Neural cell (in vitro differentiated cells): ENCODE data around the gene CUL4B. TPM values are rescaled to one million over a fixed set of nuclear protein-coding genes. Genes with fewer than 3 reads are reported as not detected.
"Not testable (repeated sequence)": the region's sequence is repeated elsewhere in the genome, so short reads cannot be mapped to it uniquely, and the experiment has no call there.

Experiments used
- H2AFZ ChIP-seq: fragments of 200-600, 300-800 bp; sonication (generic), shearing (Covaris generic); 2 replicates; pipeline ENCODE4 v1.6.0; 2014; ENCODE audit warnings: low read depth, mild to moderate bottlenecking, antibody characterized with exemption, low read length, moderate library complexity
- H3F3A ChIP-seq: fragments of 200-600 bp; shearing (Covaris generic); 2 replicates; pipeline ENCODE4 v1.6.1; 2016; ENCODE audit warnings: mild to moderate bottlenecking, moderate library complexity, mixed read lengths, antibody characterized with exemption, low read length; ENCODE audit not compliant: insufficient read depth, poor library complexity, severe bottlenecking
- H3K27ac ChIP-seq: fragments of 200-600, 300-800 bp; sonication (generic), shearing (Covaris generic); 2 replicates; pipeline ENCODE4 v1.5.1; 2014; ENCODE audit warnings: mild to moderate bottlenecking, low read length, moderate library complexity
- H3K27me3 ChIP-seq: fragments of 300-800, 200-600 bp; sonication (generic), shearing (Covaris generic); 2 replicates; pipeline ENCODE4 v1.6.0; 2014; ENCODE audit warnings: mild to moderate bottlenecking, low read depth, low read length, moderate library complexity; ENCODE audit not compliant: insufficient read depth
- H3K36me3 ChIP-seq: fragments of 300-800, 200-600 bp; sonication (generic), shearing (Covaris generic); 2 replicates; pipeline ENCODE4 v1.5.1; 2014; ENCODE audit warnings: mild to moderate bottlenecking, antibody characterized with exemption, low read length, moderate library complexity; ENCODE audit not compliant: insufficient read depth
- H3K4me2 ChIP-seq: fragments of 300-800, 200-600 bp; sonication (generic), shearing (Covaris generic); 2 replicates; pipeline ENCODE4 v1.6.0; 2014; ENCODE audit warnings: mild to moderate bottlenecking, low read length
- H3K4me3 ChIP-seq: fragments of 300-800, 200-600 bp; sonication (generic), shearing (Covaris generic); 2 replicates; pipeline ENCODE4 v1.5.1; 2014; ENCODE audit warnings: mild to moderate bottlenecking, low read length, moderate library complexity
- H3K79me2 ChIP-seq: fragments of 200-600 bp; shearing (Covaris generic); replicated peaks from 2 replicates; pipeline ENCODE4 v1.6.0; 2014; ENCODE audit warnings: mild to moderate bottlenecking, low read length, moderate library complexity; ENCODE audit not compliant: insufficient read depth
- H3K9ac ChIP-seq: fragments of 300-800, 200-600 bp; sonication (generic), shearing (Covaris generic); 2 replicates; pipeline ENCODE4 v1.6.1; 2016; ENCODE audit warnings: mild to moderate bottlenecking, low read length, mixed read lengths
- H3K9me2 ChIP-seq: fragments of 200-600 bp; shearing (Covaris generic); 2 replicates; pipeline ENCODE4 v1.6.1; 2016; ENCODE audit warnings: mild to moderate bottlenecking, low read length, mixed read lengths; ENCODE audit not compliant: insufficient read depth
- H3K9me3 ChIP-seq: fragments of 200-600, 300-800 bp; sonication (generic), shearing (Covaris generic); 2 replicates; pipeline ENCODE4 v1.6.1; 2016; ENCODE audit warnings: mild to moderate bottlenecking, mixed run types, low read length, moderate library complexity, mixed read lengths
- H4K20me1 ChIP-seq: fragments of 200-600 bp; shearing (Covaris generic); 2 replicates; pipeline ENCODE4 v1.6.1; 2016; ENCODE audit warnings: mild to moderate bottlenecking, mixed run types; ENCODE audit not compliant: insufficient read depth
- EP300 ChIP-seq: fragments of 450-650 bp; conservative IDR thresholded peaks from 2 replicates; pipeline ENCODE4 v1.6.1; 2014; ENCODE audit warnings: antibody characterized with exemption, mild to moderate bottlenecking, moderate library complexity; ENCODE audit not compliant: poor library complexity, severe bottlenecking
- RAD21 ChIP-seq: fragments of 450-650 bp; conservative IDR thresholded peaks from 2 replicates; pipeline ENCODE4 v1.6.1; 2014; ENCODE audit warnings: antibody characterized with exemption, mild to moderate bottlenecking, moderate library complexity
- SMC3 ChIP-seq: fragments of 450-650 bp; conservative IDR thresholded peaks from 2 replicates; pipeline ENCODE4 v1.6.1; 2014; ENCODE audit warnings: antibody characterized with exemption, mild to moderate bottlenecking, moderate library complexity; ENCODE audit not compliant: poor library complexity
- polyA plus RNA-seq: library from polyadenylated mRNA; depleted of rRNA; stranded (reverse); fragments of >200 nt; gene quantifications from 2 replicates; pipeline ENCODE4 v1.2.3, GENCODE V29; 2014
- small RNA-seq, 3 experiments: library from RNA; depleted of rRNA; stranded (forward); fragments of <200 nt; gene quantifications; one replicate each; pipeline ENCODE3, GENCODE V24; 2012
- TF ChIP-seq, protein P1 (sequence below): fragments of 450-650 bp; IDR thresholded peaks from 2 replicates; pipeline ENCODE4 v1.5.1; 2014; ENCODE audit warnings: antibody characterized with exemption, mild to moderate bottlenecking, moderate library complexity; ENCODE audit not compliant: poor library complexity, severe bottlenecking

CUL4B gene
- polyA plus RNA-seq, 1 donor from 2014 or later, result 82.7 TPM

DNA sequence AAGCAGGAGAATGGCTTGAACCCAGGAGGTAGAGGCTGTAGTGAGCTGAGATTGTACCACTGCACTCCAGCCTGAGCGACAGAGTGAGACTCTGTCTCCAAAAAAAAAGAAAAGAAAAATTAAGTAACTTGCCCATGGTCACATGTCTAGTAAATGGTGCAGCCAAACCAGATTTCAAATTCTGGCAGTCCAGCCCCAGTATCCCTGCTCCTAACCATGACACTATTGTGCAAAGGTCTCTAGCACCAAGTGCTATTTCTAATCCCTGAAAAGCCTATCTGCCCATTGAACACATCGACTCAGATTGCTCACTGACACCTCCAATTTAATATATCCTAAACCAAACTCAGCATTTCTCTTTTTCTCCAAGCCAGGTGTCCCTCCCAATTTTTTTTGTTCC, 84.0 kb downstream of the CUL4B start:
- TF ChIP-seq, protein P1, sequence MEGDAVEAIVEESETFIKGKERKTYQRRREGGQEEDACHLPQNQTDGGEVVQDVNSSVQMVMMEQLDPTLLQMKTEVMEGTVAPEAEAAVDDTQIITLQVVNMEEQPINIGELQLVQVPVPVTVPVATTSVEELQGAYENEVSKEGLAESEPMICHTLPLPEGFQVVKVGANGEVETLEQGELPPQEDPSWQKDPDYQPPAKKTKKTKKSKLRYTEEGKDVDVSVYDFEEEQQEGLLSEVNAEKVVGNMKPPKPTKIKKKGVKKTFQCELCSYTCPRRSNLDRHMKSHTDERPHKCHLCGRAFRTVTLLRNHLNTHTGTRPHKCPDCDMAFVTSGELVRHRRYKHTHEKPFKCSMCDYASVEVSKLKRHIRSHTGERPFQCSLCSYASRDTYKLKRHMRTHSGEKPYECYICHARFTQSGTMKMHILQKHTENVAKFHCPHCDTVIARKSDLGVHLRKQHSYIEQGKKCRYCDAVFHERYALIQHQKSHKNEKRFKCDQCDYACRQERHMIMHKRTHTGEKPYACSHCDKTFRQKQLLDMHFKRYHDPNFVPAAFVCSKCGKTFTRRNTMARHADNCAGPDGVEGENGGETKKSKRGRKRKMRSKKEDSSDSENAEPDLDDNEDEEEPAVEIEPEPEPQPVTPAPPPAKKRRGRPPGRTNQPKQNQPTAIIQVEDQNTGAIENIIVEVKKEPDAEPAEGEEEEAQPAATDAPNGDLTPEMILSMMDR, result no peak
- no peak for TF ChIP-seq EP300

GRCh38 chrX:120475447-120475846, 85.3 kb downstream of the CUL4B start:
- H3K4me3 ChIP-seq, H3K27me3 ChIP-seq, H3K79me2 ChIP-seq, H3K36me3 ChIP-seq, H3K4me2 ChIP-seq, H3K9me3 ChIP-seq, H2AFZ ChIP-seq, H3F3A ChIP-seq, H3K9me2 ChIP-seq, H3K27ac ChIP-seq, H4K20me1 ChIP-seq, H3K9ac ChIP-seq: not testable (repeated sequence)
- TF ChIP-seq SMC3, result peak; percentile 43
- peak; percentile 54 for TF ChIP-seq RAD21
- TF ChIP-seq, protein P1, result peak; percentile 47

More for the DNA sequence above, 84.0 kb downstream of the CUL4B start:
- no peak overlapping the region for H3K9ac ChIP-seq
- H3K4me2 ChIP-seq, result no peak overlapping the region
- H3K9me3 ChIP-seq, result no peaks in the 10 kb centered on the region
- H3K79me2 ChIP-seq, result no peaks in the 10 kb centered on the region
- H2AFZ ChIP-seq, result no peak overlapping the region
- no peak overlapping the region for H3K4me3 ChIP-seq
- H3K27me3 ChIP-seq, result no peaks in the 10 kb centered on the region
- H3K36me3 ChIP-seq, result no peaks in the 10 kb centered on the region
- no peak overlapping the region for H3K27ac ChIP-seq
- H3K9me2 ChIP-seq, result no peaks in the 10 kb centered on the region
- H4K20me1 ChIP-seq, result no peaks in the 10 kb centered on the region
- no peaks in the 10 kb centered on the region for H3F3A ChIP-seq

Small RNAs within 50 kb of the gene (small RNA-seq; reads per million reads assigned to genes)
- gene RNU7-37P, result 0 to 0.24 (median 0) reads per million in 3 experiments

Other genes with a start within 250 kb of the CUL4B start
- gene TMEM255A, start 249.5 kb downstream of the CUL4B start, polyA plus RNA-seq, result 7.5 and 7.6 TPM in 2 replicates
- gene ATP1B4, start 198.9 kb downstream of the CUL4B start, polyA plus RNA-seq, result not detected in 2 replicates
- gene LAMP2, start 91.7 kb downstream of the CUL4B start, polyA plus RNA-seq, result 39.7 and 42.6 TPM in 2 replicates
- gene MCTS1, start 43.1 kb upstream of the CUL4B start, polyA plus RNA-seq, result 186 and 190 TPM in 2 replicates
- gene C1GALT1C1, start 69.1 kb upstream of the CUL4B start, polyA plus RNA-seq, result 25.2 and 26.6 TPM in 2 replicates